NCI-H1436 treated with DMSO at 0.1 percent for 48 hours (cell line): ENCODE results near the gene RECK.

Experiments used
- DNase-seq: peaks from one replicate; lab custom pipeline; 2025; lab: John Stamatoyannopoulos, UW

The RECK gene

DNA sequence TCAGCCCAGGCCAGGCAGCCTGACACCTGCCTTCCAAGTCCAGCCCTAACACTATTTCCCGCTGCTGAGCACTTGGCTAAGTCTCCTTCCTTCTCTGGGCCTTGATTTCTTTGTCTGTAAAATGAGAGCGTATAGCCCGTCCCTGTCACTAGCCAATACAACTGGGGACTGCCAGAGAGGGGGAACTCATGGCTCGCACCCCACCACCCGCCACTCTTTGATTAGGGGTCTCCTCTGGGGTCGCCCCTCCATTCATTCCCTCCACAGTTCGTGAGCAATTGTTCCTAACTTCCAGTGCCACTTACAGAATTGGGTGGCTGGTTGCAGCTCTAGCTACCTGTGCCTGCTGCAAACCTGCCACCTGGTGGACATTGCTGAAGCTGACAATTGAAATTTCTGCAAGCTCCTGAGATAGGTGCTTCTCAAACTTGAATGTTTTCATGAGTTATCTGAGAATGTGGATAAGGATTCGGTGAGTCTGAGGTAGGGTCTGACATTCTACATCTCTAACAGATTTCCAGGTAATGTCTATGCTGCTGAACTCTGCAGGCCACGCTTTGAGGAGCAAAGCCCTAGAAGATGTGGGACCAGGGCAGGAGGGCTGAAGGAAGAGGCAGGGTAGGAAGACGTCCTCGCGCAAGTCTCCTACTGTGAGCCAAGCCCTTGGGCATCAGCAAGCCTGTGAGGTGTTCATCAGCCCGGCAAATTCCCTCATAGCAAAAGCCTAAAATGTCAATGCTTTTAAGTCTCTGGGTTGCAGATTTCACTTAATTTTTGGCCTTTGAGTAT is 13.3 kb upstream of the RECK start:
- DNase-seq = no peak

- no peak for DNase-seq
Measured at GRCh38 chr9:36025746-36026145, 11.0 kb upstream of the RECK start.

DNA sequence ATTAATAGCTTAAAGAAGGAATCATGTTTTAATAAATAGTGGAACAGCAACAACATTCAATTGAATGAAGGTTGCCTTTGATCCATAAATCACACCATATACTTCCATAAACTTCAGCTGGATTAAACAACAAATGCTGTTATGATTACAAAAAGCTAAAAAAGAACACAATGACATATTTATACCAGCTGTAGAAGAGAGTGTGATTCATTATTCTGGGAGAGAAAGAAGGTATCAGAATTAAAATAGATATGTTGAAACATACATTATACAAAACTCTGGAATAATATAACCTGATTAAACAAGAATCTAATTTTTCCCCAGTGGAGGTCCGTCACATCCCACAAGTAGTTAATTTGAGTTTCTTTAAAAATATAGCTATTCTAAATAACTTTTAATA is 7.5 kb upstream of the RECK start:
- no peak for DNase-seq

DNA sequence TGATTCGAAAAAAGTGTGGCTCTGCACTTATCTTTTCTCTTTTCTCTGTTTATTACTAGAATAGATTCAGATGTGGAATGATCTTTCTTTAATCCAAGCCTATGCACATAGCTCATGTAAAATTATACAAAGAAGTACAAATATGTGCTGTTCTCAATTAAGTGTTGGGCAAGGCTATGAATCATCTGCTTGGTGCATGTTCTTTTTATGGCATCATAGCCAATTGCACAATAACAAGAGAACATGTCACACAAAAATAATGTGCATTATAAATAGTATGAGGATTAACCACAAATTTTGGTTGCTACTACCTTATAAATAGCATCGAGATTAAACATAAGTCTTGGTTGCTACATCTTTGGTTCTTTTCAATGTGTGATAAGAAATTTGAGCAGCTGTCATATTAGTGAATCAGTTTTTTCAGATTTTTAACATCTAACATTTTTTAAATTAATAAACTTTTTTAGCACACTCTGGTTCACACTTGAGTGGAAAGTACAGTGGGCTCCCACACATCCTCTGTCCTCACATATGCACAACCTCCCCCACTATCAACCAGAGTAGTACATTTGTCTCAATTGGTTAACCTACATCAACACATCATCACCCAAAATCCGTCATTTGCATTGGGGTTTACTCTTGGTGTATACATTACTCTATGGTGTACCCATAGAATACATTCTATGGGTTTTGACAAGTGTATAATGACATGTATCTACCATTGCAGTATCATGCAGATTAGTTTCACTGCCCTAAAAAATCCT is 6.8 kb upstream of the RECK start:
- no peak for DNase-seq

DNA sequence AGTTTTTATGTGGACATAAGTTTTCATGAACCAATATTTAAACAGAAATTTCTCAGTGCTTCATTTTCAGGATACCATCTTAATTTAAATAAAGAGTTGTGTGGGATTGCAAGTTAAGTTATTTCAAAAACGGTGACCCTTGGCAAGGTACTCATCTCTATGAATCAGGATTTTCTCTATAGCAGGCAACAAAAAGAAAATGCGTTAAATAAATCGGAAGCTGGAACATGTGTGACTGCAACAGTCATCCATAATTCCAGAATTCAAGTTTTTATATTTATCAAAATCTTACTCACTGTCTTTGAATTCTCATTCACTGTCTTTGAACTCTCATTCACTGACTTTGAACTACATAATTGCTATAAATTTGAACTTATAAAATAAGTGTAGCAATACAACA is 5.8 kb upstream of the RECK start:
- no peak for DNase-seq

- no peak for DNase-seq
Measured at GRCh38 chr9:36031774-36032555, 4.7 kb upstream of the RECK start.

- DNase-seq = no peak
Measured at GRCh38 chr9:36033788-36034187, 2.9 kb upstream of the RECK start.

DNA sequence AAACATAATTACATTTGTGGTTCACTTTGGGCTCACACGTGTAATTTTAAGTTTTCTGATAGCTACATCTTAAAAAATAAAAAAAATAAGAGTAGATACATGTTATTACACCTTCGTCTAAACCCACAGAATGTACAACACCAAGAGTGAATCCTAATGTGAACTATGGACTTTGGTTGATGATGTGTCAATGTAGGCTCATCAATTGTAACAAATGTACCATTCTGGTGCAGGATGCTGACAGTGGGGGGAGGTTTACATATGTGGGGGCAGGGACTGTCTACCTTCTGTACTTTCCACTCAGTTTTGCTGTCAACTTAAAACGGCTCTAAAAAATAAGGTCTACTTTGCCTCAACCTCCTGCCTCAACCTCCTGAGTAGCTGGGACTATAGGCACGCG is 2.5 kb upstream of the RECK start:
- DNase-seq = no peak

DNA sequence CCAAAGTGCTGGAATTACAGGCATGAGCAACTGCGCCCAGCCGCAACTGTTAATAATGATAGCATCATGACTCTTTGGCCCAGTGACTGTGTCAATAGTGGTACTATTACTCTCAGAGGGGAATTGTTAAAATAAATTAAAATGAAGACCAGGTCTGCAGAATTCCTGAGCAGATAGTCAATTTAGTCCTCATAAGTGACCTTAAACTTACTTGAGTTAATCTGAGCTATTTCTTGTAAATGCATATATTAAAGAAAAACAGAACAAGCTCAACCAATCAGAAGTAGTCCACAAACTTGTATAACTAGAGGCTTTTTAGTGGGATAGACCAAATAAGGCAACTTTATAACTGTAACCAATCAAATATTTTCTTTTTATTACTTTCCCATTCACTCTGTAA is 1.7 kb upstream of the RECK start:
- DNase-seq = no peak

GRCh38 chr9:36036253-36036779 is 397 bp upstream of the RECK start:
- no peak for DNase-seq

DNA sequence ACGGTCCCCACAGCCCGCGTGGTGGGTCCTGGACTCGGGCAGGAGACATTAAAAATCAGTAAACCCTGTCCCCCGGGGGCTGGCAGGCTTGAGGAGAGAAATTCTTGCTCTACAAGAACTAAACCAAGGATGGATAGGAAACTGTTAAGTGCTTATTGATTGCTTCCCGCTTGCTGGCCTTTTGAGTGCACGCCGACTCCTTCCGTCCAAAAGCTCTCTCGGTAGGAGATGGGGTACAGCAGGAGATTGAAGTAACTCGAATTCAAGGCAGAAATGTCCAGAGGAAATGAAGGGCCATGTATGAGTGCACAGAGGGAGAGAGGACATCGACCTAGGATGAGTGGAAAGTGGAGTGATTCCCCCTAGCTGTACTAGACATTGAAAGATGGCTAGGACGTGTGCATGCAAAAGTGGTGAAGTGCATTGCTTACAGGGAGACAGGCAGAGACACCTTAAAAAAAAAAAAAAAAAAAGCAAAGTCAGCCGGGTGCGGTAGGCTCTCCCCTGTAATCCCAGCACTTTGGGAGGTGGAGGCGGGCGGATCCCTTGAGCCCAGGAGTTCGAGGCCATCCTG is 923 bp downstream of the RECK start:
- DNase-seq = no peak

GRCh38 chr9:36039121-36039520 is 2.4 kb downstream of the RECK start:
- no peak for DNase-seq

- no peak for DNase-seq
Measured at GRCh38 chr9:36039696-36040095, 3.0 kb downstream of the RECK start.

DNA sequence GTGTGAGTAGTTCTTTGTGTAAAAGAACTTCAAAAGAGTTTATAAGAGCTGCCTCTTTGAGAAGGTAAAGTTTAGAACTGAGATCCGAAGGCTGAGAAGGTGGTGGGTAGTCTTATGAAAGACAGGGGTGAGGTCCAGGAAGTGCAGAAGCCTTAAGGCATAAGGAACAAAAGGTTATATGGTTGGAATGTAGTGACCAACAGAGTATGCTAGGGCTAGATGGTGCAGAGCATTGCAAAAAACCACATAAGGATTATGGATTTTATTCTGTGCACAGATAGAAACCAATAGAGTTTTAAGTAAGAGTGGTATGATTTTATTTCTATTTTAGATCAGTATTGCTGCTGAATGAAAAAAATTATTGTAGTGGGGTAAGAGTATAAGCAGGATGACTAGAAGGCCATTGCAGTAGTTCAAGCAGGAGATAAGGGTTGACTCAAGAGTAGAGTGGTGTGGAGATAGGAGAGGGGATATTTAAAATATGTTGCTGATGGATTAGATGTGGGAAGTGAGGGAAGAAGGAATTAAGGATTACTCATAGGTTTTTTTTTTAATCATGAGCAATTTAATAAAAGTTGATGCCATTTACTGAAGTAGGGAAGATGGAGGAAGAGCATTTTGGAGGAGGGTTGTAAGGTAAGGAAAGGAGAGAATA is 3.7 kb downstream of the RECK start:
- no peak for DNase-seq

DNA sequence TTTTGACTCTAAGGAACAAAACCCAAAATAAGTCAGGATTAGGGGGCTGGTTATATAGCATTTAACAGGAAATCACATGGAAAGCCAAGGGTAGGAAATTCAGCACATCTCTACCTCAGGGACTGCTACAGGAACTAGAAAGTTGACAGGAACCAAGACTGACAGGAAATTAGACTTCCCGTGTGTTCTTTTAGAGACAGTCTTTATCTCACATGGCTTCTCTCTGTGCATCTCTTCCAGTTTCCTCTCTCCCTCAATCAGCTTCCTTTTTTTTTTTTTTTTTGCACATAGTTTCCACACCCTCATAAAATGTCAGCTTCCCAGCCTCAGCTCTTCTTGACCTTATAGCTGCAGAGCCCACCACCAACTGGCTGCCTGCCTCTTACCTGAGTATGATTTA is 4.8 kb downstream of the RECK start:
- DNase-seq = no peak

DNA sequence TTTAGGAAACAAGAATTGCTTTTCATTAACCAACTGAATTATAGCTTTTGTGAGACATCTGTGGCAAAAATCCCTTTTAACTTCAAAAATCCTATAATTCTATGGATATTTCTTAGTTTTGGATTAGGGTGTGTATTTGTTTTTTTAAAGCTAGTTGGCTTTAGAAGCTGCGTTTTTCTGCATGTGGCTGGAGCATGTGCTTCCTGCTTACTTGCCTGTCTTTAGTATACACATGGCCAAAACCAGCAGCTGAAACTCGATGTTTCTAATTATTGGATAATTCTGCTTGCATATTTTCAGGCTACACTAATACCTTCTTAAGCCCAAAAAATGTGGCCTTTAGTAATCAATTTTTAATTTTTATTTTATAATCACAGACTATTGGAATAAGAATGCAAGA is 8.9 kb downstream of the RECK start:
- no peak for DNase-seq

DNA sequence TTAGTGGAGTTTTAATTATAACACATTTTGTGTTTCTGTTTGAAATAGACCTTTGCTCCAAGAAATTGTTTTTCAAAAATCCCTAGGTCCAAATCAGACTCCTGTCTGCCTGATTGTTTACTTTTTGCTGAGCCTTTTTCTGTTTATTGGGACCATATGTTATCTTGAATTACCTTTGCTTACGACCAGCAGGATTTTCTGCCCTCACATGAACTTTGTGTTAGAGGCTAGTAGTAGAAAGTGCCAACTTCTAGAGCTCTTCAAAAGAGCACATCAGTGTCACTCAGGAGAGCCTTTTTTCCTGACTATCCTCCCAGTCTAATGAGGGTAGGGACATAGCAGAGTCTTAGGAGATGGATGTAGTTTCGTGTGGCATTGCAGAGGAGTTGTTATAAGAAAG is 10.2 kb downstream of the RECK start:
- DNase-seq = no peak

- no peak for DNase-seq
Measured at GRCh38 chr9:36049408-36049807, 12.7 kb downstream of the RECK start.

- DNase-seq = no peak
Measured at GRCh38 chr9:36050476-36050875, 13.8 kb downstream of the RECK start.

DNA sequence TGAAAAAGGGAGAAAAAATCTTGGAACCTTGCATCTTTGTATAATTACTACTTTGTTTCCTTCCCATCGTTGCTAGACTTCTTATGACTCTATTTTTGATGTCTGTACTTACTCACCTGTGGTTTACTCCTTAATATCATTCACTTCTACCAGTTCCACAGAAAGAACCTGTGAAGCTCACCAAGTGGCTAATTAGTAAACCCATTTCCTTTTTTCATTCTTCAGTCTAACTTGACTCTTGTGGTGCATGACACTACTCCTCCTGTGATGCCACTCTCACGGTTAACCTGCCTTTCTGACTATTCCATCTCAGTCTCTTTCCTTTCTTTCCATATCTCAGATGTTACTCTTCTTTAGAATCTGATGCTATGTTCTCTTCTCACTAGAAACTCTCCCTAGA is 14.6 kb downstream of the RECK start:
- DNase-seq = no peak

DNA sequence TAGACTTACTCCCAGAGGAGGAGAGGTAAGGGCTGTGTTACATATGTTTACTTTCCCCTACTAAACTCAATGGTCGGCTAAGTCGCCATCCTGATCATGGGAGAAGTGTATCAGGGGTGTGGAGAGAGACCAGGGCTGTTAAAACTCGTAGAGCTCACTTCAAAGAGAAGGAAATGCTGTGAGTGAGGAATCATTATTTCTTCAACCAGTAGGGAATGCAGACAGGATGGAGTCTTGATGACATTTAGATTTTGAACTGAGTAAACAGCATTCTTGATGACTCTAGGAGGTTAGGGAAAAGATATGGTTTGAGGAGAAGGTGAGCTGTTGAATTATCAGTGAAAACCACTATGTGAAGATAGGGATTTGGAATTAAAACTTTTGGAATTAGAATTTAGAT is 17.3 kb downstream of the RECK start:
- DNase-seq = no peak

DNA sequence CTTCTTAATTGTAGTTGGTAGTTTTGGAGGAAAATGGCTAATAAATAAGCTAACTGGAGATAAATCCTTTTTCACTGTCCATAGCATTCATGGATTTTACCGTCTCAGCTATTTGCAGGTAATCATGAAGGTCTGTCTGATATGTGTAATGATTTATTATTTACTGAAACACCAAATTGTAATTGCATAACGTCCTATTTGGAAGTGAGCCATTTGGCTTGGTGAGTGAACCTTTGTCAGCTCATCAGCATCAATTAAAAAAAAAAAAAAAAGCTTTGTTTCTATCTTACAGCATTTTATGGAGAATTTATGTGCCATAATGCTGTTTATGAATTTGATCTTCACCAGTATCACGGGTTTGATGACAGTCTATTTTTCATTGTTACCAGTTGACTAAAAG is 20.2 kb downstream of the RECK start:
- DNase-seq = no peak
